ENCODE results near the gene PPEF2. TPM values are rescaled to one million over a fixed set of nuclear protein-coding genes. Genes with fewer than 3 reads are reported as not detected.

PPEF2 gene
- total and polyA plus RNA-seq, 7 experiments from 2014 or later = 0.07 to 1.5 (median 0.17) TPM; not detected in 2

DNA sequence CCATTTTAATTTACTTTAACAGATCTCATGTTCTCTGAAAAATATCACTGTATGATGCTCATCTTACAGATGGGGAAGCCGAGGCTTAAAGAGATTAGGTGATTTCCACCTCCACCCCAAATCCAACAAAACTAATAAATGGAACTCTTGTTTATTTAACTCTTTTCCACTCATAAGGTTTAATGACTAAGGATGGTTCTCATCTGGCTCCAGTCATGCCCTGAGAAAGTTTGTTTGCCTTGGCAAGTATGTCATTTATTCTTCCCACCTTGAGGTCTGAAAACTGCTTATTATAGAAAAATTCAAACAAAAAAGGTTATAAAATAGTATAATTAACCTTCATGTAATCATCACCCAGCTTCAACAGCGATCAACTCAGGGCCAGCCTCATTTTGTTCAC lies 56.3 kb downstream of the PPEF2 start:
- ATAC-seq = no peak
- Mint-ChIP-seq H3K36me3 (no peaks in the 10 kb centered on the region), H3K27ac (peak overlapping the region in 1 of 9 donors; percentile 25), H3K9me3 (no peaks in the 10 kb centered on the region), H3K4me1 (peaks cover 0 to 27% (median 0%) of the 10 kb centered on the region in 7 donors), H3K27me3 (no peaks in the 10 kb centered on the region), H3K4me3 (no peak overlapping the region)
- Histone ChIP-seq H3K4me1 (ENCODE audit: control insufficient read depth in 2 of 2, insufficient read depth in 2 of 2, low read length in 2 of 2) (no peaks in the 10 kb centered on the region), H3K4me3 (ENCODE audit: low read length) (no peak overlapping the region), H3K9me3 (ENCODE audit: control insufficient read depth in 2 of 3, low read length in 3 of 3) (no peaks in the 10 kb centered on the region), H3K27me3 (ENCODE audit: control insufficient read depth in 2 of 2, insufficient read depth in 2 of 2, low read length in 2 of 2) (no peaks in the 10 kb centered on the region), H3K27ac (ENCODE audit: low read depth, low read length) (no peak overlapping the region), H3K36me3 (ENCODE audit: control insufficient read depth in 2 of 3, insufficient read depth in 3 of 3, low read length in 3 of 3) (no peaks in the 10 kb centered on the region)
- POLR2A ChIA-PET = no interaction called here
- CTCF ChIA-PET = no interaction called here
- DNase-seq = no peak
- intact Hi-C loops (cut with micrococcal nuclease) = loop anchor here (5.0 to 10.0 kb wide), 3 partner anchors 124 to 211 kb away; partner anchors contain the start of genes CDKL2 (in 1 of the 2) and USO1 (in 1 of the 2)

DNA sequence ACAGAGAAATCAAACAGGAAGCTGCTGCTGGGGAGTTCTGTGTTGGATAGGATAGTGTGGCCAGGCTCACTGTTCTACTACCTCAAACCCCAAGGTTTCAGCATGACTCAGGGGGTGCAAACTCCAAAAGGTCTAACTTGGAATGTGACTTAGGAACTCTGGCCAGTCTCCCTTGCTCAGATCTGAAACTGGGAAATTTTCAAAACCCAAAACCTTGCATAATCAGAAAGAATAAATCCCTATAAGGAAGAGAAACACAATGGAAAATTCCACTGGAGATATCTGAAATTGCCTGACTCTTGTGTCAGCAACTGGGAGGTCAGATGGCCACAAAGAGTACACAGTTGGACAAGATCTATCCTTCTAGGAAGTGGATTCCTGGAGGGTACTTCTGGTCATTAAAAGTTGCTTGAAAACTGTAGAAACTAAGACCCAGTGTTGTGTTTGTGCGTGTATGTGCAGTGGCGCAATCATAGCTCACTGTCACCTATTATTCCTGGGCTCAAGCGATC lies 58.0 kb downstream of the PPEF2 start:
- no peaks in the 10 kb centered on the region for H3K27me3 Mint-ChIP-seq
- intact Hi-C loops (cut with micrococcal nuclease) = loop anchor here in 1 of 2 donors (10.0 kb wide), 1 partner anchor 209 kb away; the partner anchor contains the start of gene CDKL2
- no peak overlapping the region for H3K27ac Mint-ChIP-seq

DNA sequence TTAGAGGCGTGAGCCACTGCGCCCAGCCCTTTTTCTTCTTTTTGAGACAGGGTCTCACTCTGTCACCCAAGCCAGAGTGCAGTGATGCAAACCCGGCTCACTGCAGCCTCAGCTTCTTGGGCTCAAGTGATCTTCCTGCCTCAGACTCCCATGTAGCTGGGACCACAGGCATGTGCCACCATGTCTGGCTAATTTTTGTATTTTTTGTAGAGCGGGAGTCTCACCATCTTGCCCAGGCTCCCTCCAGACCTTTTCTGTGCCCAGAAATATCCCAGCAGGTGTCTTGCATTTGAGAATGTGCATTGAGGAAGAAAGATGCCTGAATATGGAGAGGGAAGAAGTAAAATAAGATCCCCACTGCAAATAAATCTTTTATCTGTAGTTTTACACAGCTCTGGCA lies 58.7 kb downstream of the PPEF2 start:
- no peaks in the 10 kb centered on the region for H3K9me3 Mint-ChIP-seq
- H3K27me3 Mint-ChIP-seq = no peaks in the 10 kb centered on the region
- no peak overlapping the region for H3K27ac Mint-ChIP-seq
- Histone ChIP-seq H3K36me3 (ENCODE audit: control insufficient read depth in 2 of 3, insufficient read depth in 3 of 3, low read length in 3 of 3) (no peaks in the 10 kb centered on the region), H3K9me3 (ENCODE audit: control insufficient read depth in 2 of 3, low read length in 3 of 3) (no peaks in the 10 kb centered on the region), H3K27me3 (ENCODE audit: control insufficient read depth in 2 of 2, insufficient read depth in 2 of 2, low read length in 2 of 2) (no peaks in the 10 kb centered on the region), H3K4me1 (ENCODE audit: control insufficient read depth in 2 of 2, insufficient read depth in 2 of 2, low read length in 2 of 2) (no peaks in the 10 kb centered on the region), H3K27ac (ENCODE audit: low read depth, low read length) (no peak overlapping the region), H3K4me3 (ENCODE audit: low read length) (no peak overlapping the region)
- H3K36me3 Mint-ChIP-seq = no peaks in the 10 kb centered on the region
- ATAC-seq = no peak
- intact Hi-C loops (cut with micrococcal nuclease) = loop anchor here in 1 of 2 donors (10.0 kb wide), 1 partner anchor 209 kb away; the partner anchor contains the start of gene CDKL2
- ChIA-PET POLR2A (no interaction called here), CTCF (no interaction called here)
- DNase-seq = no peak
- peaks cover 0 to 16% (median 0%) of the 10 kb centered on the region in 7 donors for H3K4me1 Mint-ChIP-seq
- no peak overlapping the region for H3K4me3 Mint-ChIP-seq

More for the DNA sequence above, 58.0 kb downstream of the PPEF2 start:
- no peaks in the 10 kb centered on the region for H3K36me3 ChIP-seq (ENCODE audit: control insufficient read depth in 2 of 3, insufficient read depth in 3 of 3, low read length in 3 of 3)
- ChIA-PET POLR2A (no interaction called here), CTCF (no interaction called here)
- Mint-ChIP-seq H3K4me3 (no peak overlapping the region), H3K4me1 (peaks cover 0 to 22% (median 0%) of the 10 kb centered on the region in 7 donors), H3K9me3 (no peaks in the 10 kb centered on the region), H3K36me3 (no peaks in the 10 kb centered on the region)
- H3K27me3 ChIP-seq (ENCODE audit: control insufficient read depth in 2 of 2, insufficient read depth in 2 of 2, low read length in 2 of 2) = no peaks in the 10 kb centered on the region
- H3K4me1 ChIP-seq (ENCODE audit: control insufficient read depth in 2 of 2, insufficient read depth in 2 of 2, low read length in 2 of 2) = no peaks in the 10 kb centered on the region
- no peaks in the 10 kb centered on the region for H3K9me3 ChIP-seq (ENCODE audit: control insufficient read depth in 2 of 3, low read length in 3 of 3)
- DNase-seq (no peak), ATAC-seq (no peak)
- H3K27ac ChIP-seq (ENCODE audit: low read depth, low read length) = no peak overlapping the region
- no peak overlapping the region for H3K4me3 ChIP-seq (ENCODE audit: low read length)

DNA sequence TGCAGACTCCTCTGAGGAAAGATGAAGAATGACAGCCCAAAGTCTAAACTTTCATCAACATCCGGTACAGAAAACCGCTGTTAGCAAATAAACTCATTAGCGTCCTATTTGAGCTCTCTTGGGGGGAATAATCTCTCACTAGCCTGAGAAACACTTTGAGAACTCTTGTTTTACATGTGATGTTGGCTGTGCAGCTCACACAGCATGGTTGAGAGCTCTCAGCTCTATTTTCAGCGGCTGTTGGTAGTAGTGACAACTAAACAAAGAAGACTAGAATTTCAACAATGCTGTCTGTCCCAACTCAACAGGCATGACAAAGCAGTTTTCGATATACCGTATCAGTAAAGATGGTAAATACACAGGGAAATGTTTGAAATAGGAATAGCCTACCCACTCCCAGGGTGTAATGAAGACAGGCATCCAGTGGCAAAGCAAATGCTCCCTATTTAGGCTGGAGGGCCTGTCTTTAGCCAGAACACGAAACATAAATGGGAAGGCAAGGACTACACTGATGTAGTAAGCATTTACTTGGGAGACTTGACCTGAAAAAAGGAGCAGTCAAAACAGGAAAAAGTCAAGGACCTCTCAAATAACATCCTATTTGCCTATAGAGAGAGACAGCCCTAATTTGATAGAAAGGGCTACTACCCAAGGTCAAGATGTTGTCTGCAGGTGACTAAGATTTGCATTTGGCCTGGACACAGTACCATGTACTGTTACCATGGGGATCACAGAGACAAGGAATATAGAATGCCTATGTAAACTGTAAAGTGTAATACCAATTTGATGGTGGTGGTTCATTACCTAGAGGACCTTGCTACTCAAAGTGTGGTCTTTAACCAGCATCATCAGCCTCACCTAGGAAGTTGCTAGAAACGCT lies 60.4 kb downstream of the PPEF2 start:
- no peak for ATAC-seq

DNA sequence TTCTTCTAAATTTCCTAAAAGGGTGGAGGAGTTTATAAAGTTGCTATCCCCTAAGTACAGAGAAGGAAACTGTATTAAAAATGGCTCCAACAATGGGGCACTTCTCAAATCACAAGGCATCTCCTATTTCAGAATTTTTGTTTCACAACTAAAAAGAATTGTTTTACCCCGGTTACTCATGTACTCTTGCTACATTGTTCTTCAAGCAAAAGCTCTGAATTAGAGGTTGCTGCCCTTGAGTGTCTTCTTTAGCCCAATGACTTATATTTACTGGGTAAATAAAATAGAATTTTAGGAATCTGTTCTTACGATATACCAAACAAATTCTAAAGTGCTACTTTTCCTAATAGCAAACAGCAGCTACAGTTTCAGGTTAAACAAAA lies 67.5 kb downstream of the PPEF2 start:
- ChIA-PET CTCF (interaction anchor here (0.6 kb wide), 1 partner anchor 232 kb away, joined by 3 read pairs; no protein-coding TSS in a partner anchor), POLR2A (no interaction called here)

More for the DNA sequence above, 60.4 kb downstream of the PPEF2 start:
- intact Hi-C loops (cut with micrococcal nuclease) = loop anchor here in 1 of 2 donors (10.0 kb wide), 1 partner anchor 207 kb away; the partner anchor contains the start of gene CDKL2
- Histone ChIP-seq H3K27ac (ENCODE audit: low read depth, low read length) (no peak overlapping the region), H3K4me3 (ENCODE audit: low read length) (no peak overlapping the region), H3K4me1 (ENCODE audit: control insufficient read depth in 2 of 2, insufficient read depth in 2 of 2, low read length in 2 of 2) (no peaks in the 10 kb centered on the region), H3K9me3 (ENCODE audit: control insufficient read depth in 2 of 3, low read length in 3 of 3) (no peaks in the 10 kb centered on the region), H3K36me3 (ENCODE audit: control insufficient read depth in 2 of 3, insufficient read depth in 3 of 3, low read length in 3 of 3) (no peaks in the 10 kb centered on the region), H3K27me3 (ENCODE audit: control insufficient read depth in 2 of 2, insufficient read depth in 2 of 2, low read length in 2 of 2) (no peaks in the 10 kb centered on the region)
- ChIA-PET POLR2A (interaction anchor here (0.6 kb wide), 1 partner anchor 314 kb away, joined by 3 read pairs; no protein-coding TSS in a partner anchor), CTCF (no interaction called here)
- no peaks in the 10 kb centered on the region for H3K36me3 Mint-ChIP-seq
- DNase-seq = no peak
- no peak overlapping the region for H3K4me3 Mint-ChIP-seq
- H3K27me3 Mint-ChIP-seq = no peaks in the 10 kb centered on the region
- no peak overlapping the region for H3K27ac Mint-ChIP-seq
- peaks cover 0 to 14% (median 0%) of the 10 kb centered on the region in 7 donors for H3K4me1 Mint-ChIP-seq
- H3K9me3 Mint-ChIP-seq = no peaks in the 10 kb centered on the region

DNA sequence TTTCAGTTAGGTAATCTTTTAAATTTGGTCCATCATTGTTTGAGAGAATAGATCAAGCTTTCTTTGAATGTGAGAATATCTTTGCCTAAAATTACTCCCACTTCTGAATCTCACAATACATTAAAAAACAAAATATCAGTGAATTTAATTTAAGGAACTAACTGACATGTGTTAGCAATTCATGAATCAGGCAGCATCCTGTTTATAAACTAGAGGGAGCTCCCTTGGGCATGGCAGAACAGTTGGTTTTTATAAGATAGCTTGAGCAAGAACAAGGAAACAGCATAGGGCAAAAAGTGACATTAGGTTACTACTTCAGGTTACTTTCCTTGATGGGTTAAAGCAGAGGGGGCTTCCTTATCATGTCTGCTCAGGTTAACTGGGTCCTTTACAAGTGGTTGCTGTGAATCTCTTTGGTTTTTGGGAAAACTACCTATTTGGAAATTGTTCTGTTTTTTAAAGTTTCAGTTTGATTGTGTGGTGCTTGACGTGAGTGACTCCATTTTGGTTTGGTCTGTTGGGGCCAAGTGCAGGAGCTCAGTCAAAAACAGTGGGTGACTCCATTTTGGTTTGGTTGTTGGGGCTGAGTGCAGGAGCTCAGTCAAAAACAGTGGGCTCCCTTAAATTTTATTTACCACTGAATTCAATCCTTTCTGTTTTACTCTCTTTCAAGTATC lies 68.0 kb downstream of the PPEF2 start:
- H3K27me3 ChIP-seq (ENCODE audit: control insufficient read depth in 2 of 2, insufficient read depth in 2 of 2, low read length in 2 of 2) = no peaks in the 10 kb centered on the region
- POLR2A ChIA-PET = no interaction called here
- ATAC-seq = no peak
- Mint-ChIP-seq H3K27ac (no peak overlapping the region), H3K9me3 (peaks cover 0 to 4% (median 0%) of the 10 kb centered on the region in 11 donors), H3K4me3 (no peak overlapping the region), H3K4me1 (peaks cover 0 to 2% (median 0%) of the 10 kb centered on the region in 7 donors), H3K36me3 (peaks cover 0 to 1% (median 0%) of the 10 kb centered on the region in 5 donors), H3K27me3 (peaks cover 0 to 12% (median 0%) of the 10 kb centered on the region in 5 donors)
- CTCF ChIA-PET = interaction anchor here (0.6 kb wide), 1 partner anchor 232 kb away, joined by 3 read pairs; no protein-coding TSS in a partner anchor
- H3K9me3 ChIP-seq (ENCODE audit: control insufficient read depth in 2 of 3, low read length in 3 of 3) = no peaks in the 10 kb centered on the region
- no peak for DNase-seq
- H3K27ac ChIP-seq (ENCODE audit: low read depth, low read length) = no peak overlapping the region
- H3K36me3 ChIP-seq (ENCODE audit: control insufficient read depth in 2 of 3, insufficient read depth in 3 of 3, low read length in 3 of 3) = no peaks in the 10 kb centered on the region
- H3K4me3 ChIP-seq (ENCODE audit: low read length) = no peak overlapping the region
- no peaks in the 10 kb centered on the region for H3K4me1 ChIP-seq (ENCODE audit: control insufficient read depth in 2 of 2, insufficient read depth in 2 of 2, low read length in 2 of 2)
- intact Hi-C loops (cut with micrococcal nuclease) = no loop called here

More for the DNA sequence above, 67.5 kb downstream of the PPEF2 start:
- Histone ChIP-seq H3K4me3 (ENCODE audit: low read length) (no peak overlapping the region), H3K27me3 (ENCODE audit: control insufficient read depth in 2 of 2, insufficient read depth in 2 of 2, low read length in 2 of 2) (no peaks in the 10 kb centered on the region), H3K27ac (ENCODE audit: low read depth, low read length) (no peak overlapping the region), H3K9me3 (ENCODE audit: control insufficient read depth in 2 of 3, low read length in 3 of 3) (no peaks in the 10 kb centered on the region), H3K36me3 (ENCODE audit: control insufficient read depth in 2 of 3, insufficient read depth in 3 of 3, low read length in 3 of 3) (no peaks in the 10 kb centered on the region), H3K4me1 (ENCODE audit: control insufficient read depth in 2 of 2, insufficient read depth in 2 of 2, low read length in 2 of 2) (no peaks in the 10 kb centered on the region)
- Mint-ChIP-seq H3K9me3 (peaks cover 0 to 4% (median 0%) of the 10 kb centered on the region in 11 donors), H3K27me3 (peaks cover 0 to 12% (median 0%) of the 10 kb centered on the region in 5 donors), H3K4me1 (peaks cover 0 to 2% (median 0%) of the 10 kb centered on the region in 7 donors), H3K36me3 (peaks cover 0 to 1% (median 0%) of the 10 kb centered on the region in 5 donors), H3K27ac (no peak overlapping the region), H3K4me3 (no peak overlapping the region)
- intact Hi-C loops (cut with micrococcal nuclease) = no loop called here
- no peak for ATAC-seq
- DNase-seq = no peak
